MCF 10A (cell line): ENCODE data around the gene COIL. TPM values are rescaled to one million over a fixed set of nuclear protein-coding genes. Genes with fewer than 3 reads are reported as not detected.

Experiments used
- BruUV-seq: library from RNA; stranded (reverse); fragments of 400-500 nt; replicated peaks from 2 replicates; lab custom pipeline; 2021; lab: Mats Ljungman, UMichigan
- CTCF ChIA-PET: fragments of 300-600 bp; sonication (Branson Sonifier 250); formaldehyde crosslinking; extraction: SDS; loops from one replicate; lab custom pipeline; 2021; ENCODE audit warnings: antibody characterized with exemption, inconsistent platforms; lab: Yijun Ruan, JAX
- POLR2A ChIA-PET: fragments of 300-600, 350-650 bp; sonication (Branson Sonifier 250); formaldehyde crosslinking; extraction: SDS; loops from one replicate; lab custom pipeline; 2020; ENCODE audit warnings: antibody characterized with exemption, inconsistent platforms; lab: Yijun Ruan, JAX
- DNase-seq: peaks from one replicate; pipeline ENCODE4 v3.0.0-alpha.2; 2018; ENCODE audit not compliant: unreplicated experiment
- H3K27ac Mint-ChIP-seq: one replicate; pipeline ENCODE4 v1.8.0; 2022; ENCODE audit warnings: mild to moderate bottlenecking, low read depth, mixed read lengths; ENCODE audit not compliant: unreplicated experiment
- H3K27me3 Mint-ChIP-seq: one replicate; pipeline ENCODE4 v1.8.0; 2022; ENCODE audit warnings: mixed read lengths; ENCODE audit not compliant: insufficient read depth, unreplicated experiment
- H3K36me3 Mint-ChIP-seq: one replicate; pipeline ENCODE4 v1.8.0; 2022; ENCODE audit warnings: mild to moderate bottlenecking, moderate library complexity, mixed read lengths; ENCODE audit not compliant: insufficient read depth, unreplicated experiment
- H3K4me1 Mint-ChIP-seq: one replicate; pipeline ENCODE4 v1.8.0; 2022; ENCODE audit warnings: mixed read lengths; ENCODE audit not compliant: insufficient read depth, unreplicated experiment
- H3K4me3 Mint-ChIP-seq: one replicate; pipeline ENCODE4 v1.8.0; 2022; ENCODE audit warnings: mild to moderate bottlenecking, moderate library complexity, mixed read lengths; ENCODE audit not compliant: unreplicated experiment
- H3K9me3 Mint-ChIP-seq: one replicate; pipeline ENCODE4 v1.8.0; 2022; ENCODE audit warnings: mixed read lengths; ENCODE audit not compliant: unreplicated experiment
- intact Hi-C: fragments of 100-400 bp; cut with micrococcal nuclease; formaldehyde crosslinking; loops from 2 replicates; pipeline ENCODE4 v1.14.1; 2022
- total RNA-seq: library from RNA; stranded (reverse); gene quantifications from 2 replicates; pipeline ENCODE4 v1.2.3, GENCODE V29; 2022
- TF ChIP-seq, protein P1 (sequence below): fragments of 200-600 bp; IDR thresholded peaks from one replicate; pipeline ENCODE4 v1.8.0; 2022; ENCODE audit warnings: antibody characterized with exemption, mild to moderate bottlenecking; ENCODE audit not compliant: unreplicated experiment

Gene COIL
- total RNA-seq, 1 experiment from 2014 or later = 15.4 TPM

DNA sequence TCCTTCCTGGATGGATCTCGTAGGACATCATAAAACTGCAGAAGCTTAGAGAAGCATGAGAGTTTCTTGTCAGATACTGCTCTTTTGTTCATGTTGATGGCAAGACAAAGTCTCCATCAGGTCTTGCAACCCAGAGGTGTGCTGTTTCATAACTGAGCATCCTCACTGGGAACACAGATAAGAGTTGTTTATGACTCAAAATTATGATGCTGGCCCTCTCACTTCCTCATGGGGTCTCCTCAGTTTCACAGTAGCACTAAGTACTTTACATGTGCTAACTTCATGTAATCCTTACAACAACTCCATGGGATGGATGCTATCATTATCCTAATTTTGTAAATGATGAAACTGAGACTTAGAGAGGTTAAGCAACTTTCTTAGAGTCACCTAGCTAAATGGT lies 31.5 kb upstream of the COIL start:
- TF ChIP-seq, protein P1, sequence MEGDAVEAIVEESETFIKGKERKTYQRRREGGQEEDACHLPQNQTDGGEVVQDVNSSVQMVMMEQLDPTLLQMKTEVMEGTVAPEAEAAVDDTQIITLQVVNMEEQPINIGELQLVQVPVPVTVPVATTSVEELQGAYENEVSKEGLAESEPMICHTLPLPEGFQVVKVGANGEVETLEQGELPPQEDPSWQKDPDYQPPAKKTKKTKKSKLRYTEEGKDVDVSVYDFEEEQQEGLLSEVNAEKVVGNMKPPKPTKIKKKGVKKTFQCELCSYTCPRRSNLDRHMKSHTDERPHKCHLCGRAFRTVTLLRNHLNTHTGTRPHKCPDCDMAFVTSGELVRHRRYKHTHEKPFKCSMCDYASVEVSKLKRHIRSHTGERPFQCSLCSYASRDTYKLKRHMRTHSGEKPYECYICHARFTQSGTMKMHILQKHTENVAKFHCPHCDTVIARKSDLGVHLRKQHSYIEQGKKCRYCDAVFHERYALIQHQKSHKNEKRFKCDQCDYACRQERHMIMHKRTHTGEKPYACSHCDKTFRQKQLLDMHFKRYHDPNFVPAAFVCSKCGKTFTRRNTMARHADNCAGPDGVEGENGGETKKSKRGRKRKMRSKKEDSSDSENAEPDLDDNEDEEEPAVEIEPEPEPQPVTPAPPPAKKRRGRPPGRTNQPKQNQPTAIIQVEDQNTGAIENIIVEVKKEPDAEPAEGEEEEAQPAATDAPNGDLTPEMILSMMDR = no peak
- Mint-ChIP-seq H3K4me1 (no peaks in the 10 kb centered on the region), H3K27ac (no peak overlapping the region), H3K9me3 (no peaks in the 10 kb centered on the region), H3K4me3 (no peak overlapping the region), H3K27me3 (no peaks in the 10 kb centered on the region), H3K36me3 (peaks cover 88% of the 10 kb centered on the region)
- POLR2A ChIA-PET = interaction anchor here (1.2 to 2.5 kb wide), 2 partner anchors 8 to 10 kb away, joined by 3 to 11 read pairs; no protein-coding TSS in a partner anchor
- intact Hi-C loops = no loop called here
- BruUV-seq = no TSS peak
- no peak for DNase-seq
- CTCF ChIA-PET = interaction anchor here (0.6 kb wide), 1 partner anchor 209 kb away, joined by 3 read pairs; no protein-coding TSS in a partner anchor

DNA sequence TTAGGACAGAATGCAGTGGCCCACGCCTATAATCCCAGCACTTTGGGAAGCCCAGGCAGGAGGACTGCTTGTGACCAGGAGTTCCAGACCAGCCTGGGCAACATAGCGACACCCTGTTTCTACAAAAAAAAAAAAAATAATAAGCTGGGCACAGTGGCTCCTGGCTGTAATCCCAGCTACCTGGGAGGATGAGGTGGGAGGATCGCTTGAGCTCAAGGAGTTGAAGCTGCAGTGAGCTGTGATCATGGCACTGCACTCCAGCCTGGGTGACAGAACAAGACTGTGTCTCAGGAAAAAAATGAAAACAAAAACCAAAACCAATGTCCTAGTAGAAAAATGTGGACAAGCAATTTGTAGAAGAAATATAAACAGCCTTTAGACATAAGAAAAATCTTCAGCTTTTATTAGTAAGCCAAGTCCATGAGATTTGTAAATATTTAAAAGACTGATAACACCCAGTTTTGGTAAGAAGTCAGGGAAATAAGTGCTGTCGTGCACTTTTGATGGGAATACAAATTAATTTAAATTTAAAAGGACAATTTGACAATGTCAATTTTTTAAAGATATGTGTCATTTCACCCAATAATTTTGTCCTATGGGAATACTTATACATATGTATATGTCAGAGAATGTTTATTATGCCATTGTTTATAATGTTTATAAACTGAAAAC lies 28.2 kb upstream of the COIL start:
- Mint-ChIP-seq H3K36me3 (peaks cover 92% of the 10 kb centered on the region), H3K27ac (no peak overlapping the region), H3K4me1 (no peaks in the 10 kb centered on the region), H3K27me3 (no peaks in the 10 kb centered on the region), H3K4me3 (no peak overlapping the region), H3K9me3 (no peaks in the 10 kb centered on the region)
- ChIA-PET CTCF (interaction anchor here (0.7 to 1.3 kb wide), 3 partner anchors 11 to 168 kb away, joined by 3 to 6 read pairs (median 4); no protein-coding TSS in a partner anchor), POLR2A (interaction anchor here (0.7 to 1.4 kb wide), 4 partner anchors 11 to 911 kb away, joined by 3 to 4 read pairs (median 3); partner anchors contain the start of genes AKAP1 and SCPEP1)
- no TSS peak for BruUV-seq
- TF ChIP-seq, protein P1 = no peak
- intact Hi-C loops = loop anchor here (10.0 kb wide), 1 partner anchor 96 kb away; the partner anchor contains the start of gene AKAP1
- DNase-seq = no peak

DNA sequence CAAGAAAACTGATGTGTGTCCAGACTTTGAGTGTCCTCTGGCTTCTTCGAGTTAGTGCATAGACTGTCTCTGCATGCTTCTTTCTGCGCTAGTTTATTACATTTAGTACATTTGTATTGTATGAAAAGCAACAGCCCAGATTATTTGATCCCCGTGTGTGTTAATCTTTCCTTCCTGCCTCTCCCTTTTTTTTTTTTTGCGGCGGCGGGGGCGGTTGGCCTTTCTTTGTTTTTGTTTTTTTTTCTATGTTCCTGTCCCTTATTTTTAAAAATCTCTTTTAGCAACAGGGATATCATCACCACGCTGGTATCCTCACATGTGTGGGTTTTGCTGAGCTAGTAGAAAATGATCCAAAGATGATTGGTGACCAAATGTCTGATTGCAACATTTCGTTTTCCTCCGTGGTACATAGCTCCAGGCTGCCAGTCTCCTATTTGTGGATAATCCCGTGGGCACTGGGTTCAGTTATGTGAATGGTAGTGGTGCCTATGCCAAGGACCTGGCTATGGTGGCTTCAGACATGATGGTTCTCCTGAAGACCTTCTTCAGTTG lies 26.5 kb upstream of the COIL start:
- no peak for DNase-seq
- BruUV-seq = no TSS peak
- Mint-ChIP-seq H3K9me3 (no peaks in the 10 kb centered on the region), H3K27ac (no peak overlapping the region), H3K4me1 (peaks cover 5% of the 10 kb centered on the region), H3K36me3 (peaks cover 79% of the 10 kb centered on the region), H3K27me3 (no peaks in the 10 kb centered on the region), H3K4me3 (no peak overlapping the region)
- TF ChIP-seq, protein P1 = no peak
- POLR2A ChIA-PET = interaction anchor here (1.4 kb wide), 1 partner anchor 12 kb away, joined by 4 read pairs; no protein-coding TSS in a partner anchor
- intact Hi-C loops = loop anchor here (10.0 kb wide), 1 partner anchor 97 kb away; the partner anchor contains the start of gene AKAP1
- CTCF ChIA-PET = interaction anchor here (0.7 to 1.2 kb wide), 3 partner anchors 10 to 23 kb away, joined by 3 to 7 read pairs (median 3); no protein-coding TSS in a partner anchor
